Right atrium auricular region (tissue), 2 donors: Measurements from ENCODE around the gene ZNF668. TPM values are rescaled to one million over a fixed set of nuclear protein-coding genes. Genes with fewer than 3 reads are reported as not detected.

Source experiments
- DNase-seq: peaks from one replicate; pipeline ENCODE4 v3.0.0-alpha.2; 2019; ENCODE audit warnings: low spot score
- H3K27ac ChIP-seq, 2 donors: fragments of 200-600 bp; sonication (generic); 1 replicate in 1 of 2; 2 replicates in 1 of 2; pipeline ENCODE4 v1.5.1; 2016 to 2019
- H3K27me3 ChIP-seq, 2 donors: fragments of 200-600 bp; sonication (generic); one replicate each; pipeline versions ENCODE4 v1.5.1 to v1.6.0; 2017 to 2019
- H3K36me3 ChIP-seq: fragments of 200-600 bp; sonication (generic); one replicate; pipeline ENCODE4 v1.5.1; 2016
- H3K4me1 ChIP-seq, 2 donors: fragments of 200-600 bp; sonication (generic); one replicate each; pipeline versions ENCODE4 v1.5.1 to v1.6.0; 2017 to 2019
- H3K4me3 ChIP-seq, 2 donors: fragments of 200-600 bp; sonication (generic); 1 replicate in 1 of 2; 2 replicates in 1 of 2; pipeline ENCODE4 v1.5.1; 2017 to 2019; ENCODE audit warnings: mild to moderate bottlenecking in 1 of 2, moderate library complexity in 1 of 2
- H3K9me3 ChIP-seq, 2 donors: fragments of 200-600 bp; sonication (generic); one replicate each; pipeline ENCODE4 v1.5.1; 2019
- total RNA-seq, 2 donors: library from RNA; depleted of rRNA; stranded (reverse); fragments of >200 nt; gene quantifications; one replicate each; pipeline ENCODE4 v1.1.0, GENCODE V29; 2016
- TF ChIP-seq, protein P1 (sequence below), 2 donors: fragments of 200-600 bp; sonication (generic); IDR thresholded peaks; one replicate each; pipeline ENCODE4 v1.5.1; 2019; ENCODE audit warnings: antibody characterized with exemption in 2 of 2

ZNF668 gene
- total RNA-seq, 2 donors from 2014 or later: 7.4 to 9.2 TPM

DNA sequence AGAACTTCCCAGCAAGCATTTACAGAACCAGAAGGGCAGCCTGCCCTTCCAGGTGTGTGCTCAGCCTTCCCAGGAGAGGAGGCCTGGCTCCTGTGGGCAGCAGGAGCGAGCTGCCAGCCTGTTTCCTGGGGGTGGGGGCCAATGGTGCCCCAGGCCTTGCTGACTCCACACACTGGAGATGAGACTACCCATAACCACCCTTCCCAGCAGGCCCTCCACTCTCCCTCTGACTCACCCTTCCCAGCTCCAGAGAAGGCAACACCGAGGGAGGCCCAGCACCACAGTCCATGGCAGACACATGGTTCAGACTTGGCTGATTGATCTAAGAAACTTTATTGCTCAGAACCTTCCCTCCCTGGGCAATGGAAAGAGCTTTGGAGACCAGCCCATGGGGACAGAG is 16.5 kb upstream of the ZNF668 start:
- no peak overlapping the region for H3K4me3 ChIP-seq
- no peak overlapping the region for H3K27ac ChIP-seq
- TF ChIP-seq, protein P1, sequence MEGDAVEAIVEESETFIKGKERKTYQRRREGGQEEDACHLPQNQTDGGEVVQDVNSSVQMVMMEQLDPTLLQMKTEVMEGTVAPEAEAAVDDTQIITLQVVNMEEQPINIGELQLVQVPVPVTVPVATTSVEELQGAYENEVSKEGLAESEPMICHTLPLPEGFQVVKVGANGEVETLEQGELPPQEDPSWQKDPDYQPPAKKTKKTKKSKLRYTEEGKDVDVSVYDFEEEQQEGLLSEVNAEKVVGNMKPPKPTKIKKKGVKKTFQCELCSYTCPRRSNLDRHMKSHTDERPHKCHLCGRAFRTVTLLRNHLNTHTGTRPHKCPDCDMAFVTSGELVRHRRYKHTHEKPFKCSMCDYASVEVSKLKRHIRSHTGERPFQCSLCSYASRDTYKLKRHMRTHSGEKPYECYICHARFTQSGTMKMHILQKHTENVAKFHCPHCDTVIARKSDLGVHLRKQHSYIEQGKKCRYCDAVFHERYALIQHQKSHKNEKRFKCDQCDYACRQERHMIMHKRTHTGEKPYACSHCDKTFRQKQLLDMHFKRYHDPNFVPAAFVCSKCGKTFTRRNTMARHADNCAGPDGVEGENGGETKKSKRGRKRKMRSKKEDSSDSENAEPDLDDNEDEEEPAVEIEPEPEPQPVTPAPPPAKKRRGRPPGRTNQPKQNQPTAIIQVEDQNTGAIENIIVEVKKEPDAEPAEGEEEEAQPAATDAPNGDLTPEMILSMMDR (IDR thresholded peaks at IDR 0.05): no peak
- no peaks in the 10 kb centered on the region for H3K27me3 ChIP-seq
- no peak for DNase-seq
- peaks cover 0 to 23% of the 10 kb centered on the region in 2 donors for H3K4me1 ChIP-seq
- peaks cover 15% of the 10 kb centered on the region for H3K36me3 ChIP-seq
- H3K9me3 ChIP-seq: no peaks in the 10 kb centered on the region

DNA sequence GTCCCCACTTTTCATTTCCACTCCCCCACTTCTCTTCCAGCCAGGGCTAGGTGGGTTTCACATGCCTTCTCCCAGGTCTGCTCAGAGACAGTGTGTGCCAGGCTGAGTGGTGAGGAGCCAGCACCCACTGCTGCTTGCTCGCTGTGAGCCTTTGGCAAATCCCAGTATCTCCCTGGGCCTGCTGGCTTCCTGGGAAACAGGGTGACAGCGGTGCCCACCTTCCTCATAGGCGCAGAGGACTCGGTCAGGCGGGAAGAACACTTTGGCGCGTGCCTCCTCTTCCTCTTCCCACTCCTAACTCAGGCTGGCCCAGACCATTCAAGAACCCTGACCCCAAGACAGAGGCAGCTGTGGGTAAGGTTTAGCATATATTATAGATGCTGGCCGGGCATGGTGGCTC is 15.2 kb upstream of the ZNF668 start:
- Histone ChIP-seq H3K27me3 (no peaks in the 10 kb centered on the region), H3K9me3 (no peaks in the 10 kb centered on the region), H3K4me1 (peaks cover 0 to 16% of the 10 kb centered on the region in 2 donors), H3K4me3 (no peak overlapping the region), H3K36me3 (peaks cover 16% of the 10 kb centered on the region), H3K27ac (no peak overlapping the region)
- TF ChIP-seq, protein P1 (IDR thresholded peaks at IDR 0.05): no peak
- no peak for DNase-seq

DNA sequence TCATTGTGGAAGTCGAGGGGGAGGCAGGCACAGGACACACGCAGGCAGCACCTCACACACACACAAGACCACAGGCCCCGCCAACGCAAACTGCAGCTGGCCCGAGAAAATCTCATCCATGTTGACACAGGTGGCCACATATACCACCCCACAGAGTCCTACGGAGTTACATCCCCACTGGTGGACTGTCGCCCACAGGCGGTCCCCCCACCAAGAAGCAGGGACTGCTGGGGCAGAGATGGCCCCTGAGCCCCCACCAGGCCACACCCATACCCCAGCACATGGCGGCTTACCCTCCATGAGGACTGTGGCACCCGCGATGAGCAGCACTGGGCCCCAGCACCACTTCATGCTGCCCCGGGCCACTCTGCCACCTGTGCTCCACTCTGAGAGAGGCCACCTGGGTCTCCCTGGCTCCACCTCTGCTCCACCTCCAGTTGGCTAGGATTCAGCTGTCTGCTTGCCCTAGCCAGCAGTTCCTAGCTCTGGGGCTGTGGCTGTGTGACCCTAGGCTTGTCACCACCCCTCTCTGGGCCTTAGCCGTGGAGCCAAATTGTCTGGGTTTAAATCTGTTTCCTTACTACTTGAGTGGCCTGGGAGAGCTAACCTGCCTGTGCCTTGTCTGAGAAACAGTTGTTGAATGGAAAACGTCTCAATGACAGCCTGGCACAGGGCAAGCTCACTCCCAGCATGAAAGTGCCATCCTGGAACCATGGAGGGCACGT is 14.6 kb upstream of the ZNF668 start, which contains the start of gene PRSS53:
PRSS53 (minus strand) TSS at position 485 of the 725 bp plus-strand sequence; CDS start at position 351, 134 bp downstream.
- peaks cover 22% of the 10 kb centered on the region for H3K36me3 ChIP-seq
- no peak for DNase-seq
- H3K27me3 ChIP-seq: no peaks in the 10 kb centered on the region
- no peaks in the 10 kb centered on the region for H3K9me3 ChIP-seq
- H3K4me3 ChIP-seq: no peak within 1 kb of the TSS
- no peak within 1 kb of the TSS for H3K27ac ChIP-seq
- TF ChIP-seq, protein P1 (IDR thresholded peaks at IDR 0.05): no peak
- peaks cover 0 to 11% of the 10 kb centered on the region in 2 donors for H3K4me1 ChIP-seq

DNA sequence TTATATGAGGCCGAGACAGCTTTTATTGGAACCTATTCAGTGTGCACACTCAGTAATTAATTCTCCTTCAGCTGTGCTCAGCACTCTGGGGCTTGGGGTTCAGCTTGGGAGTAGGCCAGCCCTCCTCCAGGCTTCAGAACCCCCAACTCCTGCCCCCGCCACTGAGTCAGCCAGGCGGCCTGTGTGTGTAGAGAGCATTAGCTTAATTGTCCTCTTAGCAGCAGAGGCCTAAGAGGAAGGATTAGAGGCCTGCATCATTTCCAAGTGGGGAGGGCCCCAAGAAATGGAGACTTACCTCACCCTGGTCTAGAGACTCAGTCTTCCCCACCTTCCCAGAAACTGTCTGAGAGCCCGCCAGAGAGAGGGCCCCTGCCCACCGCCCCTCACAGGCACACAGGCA is 13.9 kb upstream of the ZNF668 start:
- H3K4me1 ChIP-seq: peaks cover 0 to 4% of the 10 kb centered on the region in 2 donors
- no peaks in the 10 kb centered on the region for H3K9me3 ChIP-seq
- DNase-seq: no peak
- H3K36me3 ChIP-seq: peaks cover 28% of the 10 kb centered on the region
- H3K27me3 ChIP-seq: no peaks in the 10 kb centered on the region
- TF ChIP-seq, protein P1 (IDR thresholded peaks at IDR 0.05): no peak
- H3K4me3 ChIP-seq: no peak overlapping the region
- no peak overlapping the region for H3K27ac ChIP-seq

- no peaks in the 10 kb centered on the region for H3K4me1 ChIP-seq
- H3K27ac ChIP-seq: no peak overlapping the region
- no peak for DNase-seq
- no peak overlapping the region for H3K4me3 ChIP-seq
- peaks cover 33% of the 10 kb centered on the region for H3K36me3 ChIP-seq
- TF ChIP-seq, protein P1 (IDR thresholded peaks at IDR 0.05): no peak
- H3K9me3 ChIP-seq: no peaks in the 10 kb centered on the region
- no peaks in the 10 kb centered on the region for H3K27me3 ChIP-seq
Observed at GRCh38 chr16:31087481-31087880, 13.4 kb upstream of the ZNF668 start.

DNA sequence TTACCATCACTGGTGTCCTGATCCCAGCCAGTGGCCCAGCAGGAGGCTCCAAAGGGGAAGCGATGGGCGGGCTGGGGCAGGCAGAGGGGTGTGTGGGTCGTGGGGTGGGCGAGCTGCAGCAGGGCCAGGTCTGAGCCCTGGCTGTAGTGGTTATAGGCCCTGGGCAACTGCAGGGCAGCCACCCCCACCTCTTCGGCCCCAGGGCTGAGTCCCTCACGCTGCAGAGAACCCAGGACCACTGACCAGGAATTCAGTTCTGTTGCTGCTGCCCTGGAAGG is 12.5 kb upstream of the ZNF668 start:
- TF ChIP-seq, protein P1 (IDR thresholded peaks at IDR 0.05): no peak
- H3K9me3 ChIP-seq: no peaks in the 10 kb centered on the region
- H3K27ac ChIP-seq: no peak overlapping the region
- no peak for DNase-seq
- H3K4me3 ChIP-seq: no peak overlapping the region
- H3K4me1 ChIP-seq: peaks cover 0 to 5% of the 10 kb centered on the region in 2 donors
- no peaks in the 10 kb centered on the region for H3K27me3 ChIP-seq
- H3K36me3 ChIP-seq: peaks cover 37% of the 10 kb centered on the region
